ENCODE results near the gene OR4C3.

OR4C3 gene

DNA sequence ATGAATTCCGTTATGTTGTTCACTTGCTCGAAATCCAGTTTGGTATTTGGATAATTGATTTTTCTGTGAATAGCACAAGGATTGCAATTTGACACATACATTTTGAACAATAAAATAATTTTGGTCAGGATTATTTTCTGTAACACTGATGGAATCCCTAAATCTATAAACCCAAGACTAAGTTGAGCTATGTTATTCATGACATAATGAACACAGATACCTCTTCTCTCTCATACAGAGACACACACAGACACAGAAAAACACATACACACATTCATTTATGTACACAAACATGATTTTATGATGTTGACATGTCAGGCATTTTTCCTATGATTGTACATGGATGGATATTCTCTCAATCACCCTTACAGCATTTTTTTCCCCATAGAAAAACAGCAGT is 41.6 kb downstream of the OR4C3 start, which contains the start of gene OR4C5:
OR4C5 (minus strand) TSS at position 101 of the 400 bp plus-strand sequence; CDS start at position 101, 0 bp downstream.
- Histone ChIP-seq H3K4me3 (ENCODE audit: low read depth in 1 of 2, low read length in 2 of 2) (no peak within 1 kb of the TSS), H3K9me3 (ENCODE audit: control insufficient read depth in 1 of 2, low read length in 2 of 2) (peaks cover 0 to 3% of the 10 kb centered on the region in 2 donors), H3K27me3 (ENCODE audit: control insufficient read depth in 1 of 2, insufficient read depth in 2 of 2, low read length in 2 of 2) (no peaks in the 10 kb centered on the region), H3K27ac (ENCODE audit: low read depth, low read length) (no peak within 1 kb of the TSS), H3K4me1 (ENCODE audit: control insufficient read depth in 1 of 2, insufficient read depth in 2 of 2, low read length in 2 of 2) (no peaks in the 10 kb centered on the region), H3K9ac (ENCODE audit: low read depth in 1 of 2, low read length in 2 of 2) (no peak within 1 kb of the TSS), H3K36me3 (ENCODE audit: control insufficient read depth in 1 of 2, insufficient read depth in 2 of 2, low read length in 2 of 2) (no peaks in the 10 kb centered on the region)

All from duodenal mucosa (tissue), 2 donors.